GM23248 (cell line): ENCODE results near the gene TGFB1I1.

Experiments
- EZH2 ChIP-seq: fragments of 200-600 bp; sonication (generic); IDR thresholded peaks from 2 replicates; pipeline ENCODE4 v1.6.1; 2018; ENCODE audit warnings: antibody characterized with exemption, mild to moderate bottlenecking; ENCODE audit not compliant: insufficient read depth, poor library complexity, severe bottlenecking
- EZH2phosphoT487 ChIP-seq: fragments of 200-600 bp; sonication (generic); IDR thresholded peaks from 2 replicates; pipeline ENCODE4 v1.6.1; 2018; ENCODE audit warnings: antibody characterized with exemption, moderate library complexity, mild to moderate bottlenecking, low read depth; ENCODE audit not compliant: insufficient read depth

DNA sequence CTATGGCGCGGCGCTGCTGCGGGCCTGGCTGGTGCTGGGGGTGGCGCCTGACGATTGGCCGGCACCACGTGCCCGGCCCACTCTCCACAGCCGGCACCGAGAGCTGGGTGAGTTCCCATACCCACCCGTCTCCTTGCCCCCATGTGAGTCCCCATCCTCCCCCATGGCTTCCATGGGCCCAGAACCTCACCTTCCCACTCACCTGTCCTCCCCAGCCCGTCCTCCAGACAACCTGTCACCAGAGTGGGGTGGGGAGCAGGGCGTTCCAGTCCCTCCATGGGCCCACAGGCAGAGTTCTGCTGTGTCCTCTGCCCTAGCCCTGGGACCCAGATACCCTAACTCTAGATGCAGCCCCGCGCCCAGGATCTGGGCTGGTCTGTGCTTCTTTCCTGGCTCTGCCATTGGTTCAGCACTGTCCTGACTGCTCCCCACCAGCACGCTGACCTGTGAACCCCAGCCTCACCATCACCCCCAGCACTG is 7.1 kb upstream of the TGFB1I1 start:
- TF ChIP-seq EZH2phosphoT487 (no peak), EZH2 (no peak)
